Activated CD8-positive, alpha-beta T cell treated with anti-CD3 and anti-CD28 coated beads, Interleukin-2, amount 10 ng/mL, durations not matched to agents 7 days and 5 days (primary cell): ENCODE measurements around the gene RCAN2. TPM values are rescaled to one million over a fixed set of nuclear protein-coding genes. Genes with fewer than 3 reads are reported as not detected.
"Not testable (repeated sequence)": the region's sequence is repeated elsewhere in the genome, so short reads cannot be mapped to it uniquely, and the experiment has no call there.

Experiments used
- ATAC-seq: fragments of 150-1000 bp; cut with Tn5 transposase; one replicate; pipeline ENCODE4 v1.10.0; 2021; ENCODE audit warnings: moderate library complexity
- CTCF ChIA-PET: fragments of 350-600 bp; sonication (Branson Sonifier 250); formaldehyde crosslinking; loops from one replicate; lab custom pipeline; 2021; ENCODE audit warnings: antibody characterized with exemption; lab: Charles Lee
- POLR2A ChIA-PET: fragments of 350-600 bp; sonication (Branson Sonifier 250); formaldehyde crosslinking; loops from one replicate; lab custom pipeline; 2021; ENCODE audit warnings: antibody characterized with exemption; lab: Charles Lee
- DNase-seq: peaks from one replicate; pipeline ENCODE4 v3.0.0-alpha.2; 2020
- H3K27ac Mint-ChIP-seq: one replicate; pipeline ENCODE4 v1.8.0; 2021; ENCODE audit warnings: mild to moderate bottlenecking, mixed read lengths
- H3K27me3 Mint-ChIP-seq: one replicate; pipeline ENCODE4 v1.8.0; 2021; ENCODE audit warnings: low read depth, mixed read lengths
- H3K36me3 Mint-ChIP-seq: one replicate; pipeline ENCODE4 v1.8.0; 2021; ENCODE audit warnings: low read depth, mixed read lengths
- H3K4me1 Mint-ChIP-seq: one replicate; pipeline ENCODE4 v1.8.0; 2021; ENCODE audit warnings: low read depth, mixed read lengths
- H3K4me3 Mint-ChIP-seq: one replicate; pipeline ENCODE4 v1.8.0; 2021; ENCODE audit warnings: mild to moderate bottlenecking, mixed read lengths
- H3K9me3 Mint-ChIP-seq: one replicate; pipeline ENCODE4 v1.8.0; 2022; ENCODE audit warnings: mixed read lengths; ENCODE audit not compliant: insufficient read depth
- total RNA-seq, 2 experiments: library from RNA; stranded (reverse); gene quantifications; one replicate each; pipeline ENCODE4 v1.2.3, GENCODE V29; 2021

RCAN2 gene
- total RNA-seq, 2 experiments from 2014 or later, result not detected

GRCh38 chr6:46419576-46420002 is 71.7 kb downstream of the RCAN2 start:
- ChIA-PET CTCF (interaction anchor here (0.9 to 1.0 kb wide), 2 partner anchors 9 to 198 kb away, joined by 3 read pairs; no protein-coding TSS in a partner anchor), POLR2A (interaction anchor here (0.6 kb wide), 1 partner anchor 213 kb away, joined by 3 read pairs; no protein-coding TSS in a partner anchor)
- DNase-seq (peak; percentile 45), ATAC-seq (no peak)
- no peaks in the 10 kb centered on the region for H3K36me3 Mint-ChIP-seq
- no peaks in the 10 kb centered on the region for H3K4me1 Mint-ChIP-seq
- H3K4me3 Mint-ChIP-seq, result no peak overlapping the region
- H3K9me3 Mint-ChIP-seq, result no peaks in the 10 kb centered on the region
- H3K27ac Mint-ChIP-seq, result no peak overlapping the region
- peaks cover 20% of the 10 kb centered on the region for H3K27me3 Mint-ChIP-seq

GRCh38 chr6:46414398-46414797 is 76.9 kb downstream of the RCAN2 start:
- ATAC-seq, result no peak
- ChIA-PET POLR2A (no interaction called here), CTCF (interaction anchor here (5.3 kb wide), 1 partner anchor 324 kb away, joined by 42 read pairs; no protein-coding TSS in a partner anchor)
- no peaks in the 10 kb centered on the region for H3K9me3 Mint-ChIP-seq
- no peaks in the 10 kb centered on the region for H3K36me3 Mint-ChIP-seq
- H3K4me1 Mint-ChIP-seq, result no peaks in the 10 kb centered on the region
- no peak overlapping the region for H3K27ac Mint-ChIP-seq
- no peak for DNase-seq
- H3K4me3 Mint-ChIP-seq, result no peak overlapping the region
- peaks cover 9% of the 10 kb centered on the region for H3K27me3 Mint-ChIP-seq

GRCh38 chr6:46412662-46413061 is 78.6 kb downstream of the RCAN2 start:
- ChIA-PET POLR2A (no interaction called here), CTCF (interaction anchor here (5.3 kb wide), 1 partner anchor 322 kb away, joined by 42 read pairs; no protein-coding TSS in a partner anchor)
- no peak for DNase-seq
- Mint-ChIP-seq H3K9me3 (no peaks in the 10 kb centered on the region), H3K4me3 (no peak overlapping the region), H3K36me3 (no peaks in the 10 kb centered on the region), H3K27me3 (peaks cover 6% of the 10 kb centered on the region), H3K27ac (no peak overlapping the region), H3K4me1 (no peaks in the 10 kb centered on the region)
- no peak for ATAC-seq

- ATAC-seq (no peak), DNase-seq (no peak)
- no peaks in the 10 kb centered on the region for H3K36me3 Mint-ChIP-seq
- H3K4me1 Mint-ChIP-seq, result no peaks in the 10 kb centered on the region
- no peaks in the 10 kb centered on the region for H3K9me3 Mint-ChIP-seq
- POLR2A ChIA-PET, result no interaction called here
- H3K4me3 Mint-ChIP-seq, result no peak overlapping the region
- H3K27ac Mint-ChIP-seq, result no peak overlapping the region
- CTCF ChIA-PET, result interaction anchor here (5.3 kb wide), 1 partner anchor 321 kb away, joined by 42 read pairs; no protein-coding TSS in a partner anchor
- H3K27me3 Mint-ChIP-seq, result peaks cover 11% of the 10 kb centered on the region
These were observed 79.6 kb downstream of the RCAN2 start for GRCh38 chr6:46411456-46412197.

GRCh38 chr6:46410334-46410953 is 80.8 kb downstream of the RCAN2 start:
- no peak overlapping the region for H3K4me3 Mint-ChIP-seq
- DNase-seq (peak; percentile 26), ATAC-seq (no peak)
- no peaks in the 10 kb centered on the region for H3K9me3 Mint-ChIP-seq
- no peak overlapping the region for H3K27ac Mint-ChIP-seq
- ChIA-PET CTCF (interaction anchor here (0.7 to 5.3 kb wide), 15 partner anchors 9 to 1935 kb away, joined by 3 to 42 read pairs (median 4); no protein-coding TSS in a partner anchor), POLR2A (no interaction called here)
- H3K36me3 Mint-ChIP-seq, result no peaks in the 10 kb centered on the region
- peaks cover 11% of the 10 kb centered on the region for H3K27me3 Mint-ChIP-seq
- H3K4me1 Mint-ChIP-seq, result no peaks in the 10 kb centered on the region

GRCh38 chr6:46407776-46408530 is 83.3 kb downstream of the RCAN2 start:
- DNase-seq, result no peak
- Mint-ChIP-seq H3K4me3 (no peak overlapping the region), H3K36me3 (no peaks in the 10 kb centered on the region), H3K27ac (no peak overlapping the region), H3K4me1 (no peaks in the 10 kb centered on the region), H3K27me3 (peaks cover 5% of the 10 kb centered on the region), H3K9me3 (no peaks in the 10 kb centered on the region)
- POLR2A ChIA-PET, result no interaction called here
- CTCF ChIA-PET, result interaction anchor here (1.3 to 2.7 kb wide), 2 partner anchors 10 to 318 kb away, joined by 5 to 17 read pairs; no protein-coding TSS in a partner anchor
- ATAC-seq, result no peak

GRCh38 chr6:46407246-46407645 is 84.0 kb downstream of the RCAN2 start:
- no peak for ATAC-seq
- H3K27me3 Mint-ChIP-seq, result peaks cover 5% of the 10 kb centered on the region
- no peak for DNase-seq

GRCh38 chr6:46405620-46406180 is 85.5 kb downstream of the RCAN2 start:
- H3K27me3 Mint-ChIP-seq, H3K36me3 Mint-ChIP-seq, H3K4me1 Mint-ChIP-seq, DNase-seq, ATAC-seq, H3K27ac Mint-ChIP-seq, H3K4me3 Mint-ChIP-seq, POLR2A ChIA-PET, H3K9me3 Mint-ChIP-seq: not testable (repeated sequence)
- CTCF ChIA-PET, result interaction anchor here (1.4 to 1.6 kb wide), 3 partner anchors 12 to 315 kb away, joined by 4 to 6 read pairs (median 4); no protein-coding TSS in a partner anchor

More at GRCh38 chr6:46407246-46407645, 84.0 kb downstream of the RCAN2 start:
- no peaks in the 10 kb centered on the region for H3K9me3 Mint-ChIP-seq
- H3K4me3 Mint-ChIP-seq, result no peak overlapping the region
- no peaks in the 10 kb centered on the region for H3K4me1 Mint-ChIP-seq
- no peak overlapping the region for H3K27ac Mint-ChIP-seq
- POLR2A ChIA-PET, result no interaction called here
- CTCF ChIA-PET, result interaction anchor here (1.4 to 2.7 kb wide), 2 partner anchors 10 to 317 kb away, joined by 4 to 17 read pairs; no protein-coding TSS in a partner anchor
- no peaks in the 10 kb centered on the region for H3K36me3 Mint-ChIP-seq

GRCh38 chr6:46400898-46401297 is 90.4 kb downstream of the RCAN2 start:
- Mint-ChIP-seq H3K27ac (no peak overlapping the region), H3K9me3 (no peaks in the 10 kb centered on the region), H3K36me3 (no peaks in the 10 kb centered on the region), H3K4me3 (no peak overlapping the region), H3K27me3 (peaks cover 15% of the 10 kb centered on the region), H3K4me1 (no peaks in the 10 kb centered on the region)
- ChIA-PET CTCF (no interaction called here), POLR2A (no interaction called here)
- DNase-seq (no peak), ATAC-seq (no peak)

GRCh38 chr6:46395530-46395929 is 95.7 kb downstream of the RCAN2 start:
- DNase-seq, result no peak
- H3K27me3 Mint-ChIP-seq, result peaks cover 30% of the 10 kb centered on the region
- no peaks in the 10 kb centered on the region for H3K4me1 Mint-ChIP-seq
- no peaks in the 10 kb centered on the region for H3K36me3 Mint-ChIP-seq
- ChIA-PET CTCF (interaction anchor here (1.0 to 1.7 kb wide), 2 partner anchors 15 to 91 kb away, joined by 3 to 4 read pairs; no protein-coding TSS in a partner anchor), POLR2A (no interaction called here)
- ATAC-seq, result no peak
- H3K27ac Mint-ChIP-seq, result no peak overlapping the region
- no peaks in the 10 kb centered on the region for H3K9me3 Mint-ChIP-seq
- H3K4me3 Mint-ChIP-seq, result no peak overlapping the region

- H3K27me3 Mint-ChIP-seq, result peaks cover 21% of the 10 kb centered on the region
- ATAC-seq, result no peak
- H3K4me3 Mint-ChIP-seq, result no peak overlapping the region
- H3K4me1 Mint-ChIP-seq, result no peaks in the 10 kb centered on the region
- DNase-seq, result no peak
- ChIA-PET POLR2A (no interaction called here), CTCF (interaction anchor here (1.6 kb wide), 1 partner anchor 173 kb away, joined by 4 read pairs; no protein-coding TSS in a partner anchor)
- H3K27ac Mint-ChIP-seq, result no peak overlapping the region
- H3K36me3 Mint-ChIP-seq, result no peaks in the 10 kb centered on the region
- no peaks in the 10 kb centered on the region for H3K9me3 Mint-ChIP-seq
These were observed 97.3 kb downstream of the RCAN2 start for GRCh38 chr6:46393940-46394337.
